IPS-15b (cell line): ENCODE results near the gene RABL3.
"Not testable (repeated sequence)": the region's sequence is repeated elsewhere in the genome, so short reads cannot be mapped to it uniquely, and the experiment has no call there.

Experiments used
- H3K27me3 ChIP-seq: one replicate; pipeline ENCODE4 v1.6.1; 2013; ENCODE audit warnings: low read length; ENCODE audit not compliant: control insufficient read depth, insufficient read depth
- H3K36me3 ChIP-seq: one replicate; pipeline ENCODE4 v1.6.1; 2013; ENCODE audit warnings: low read length; ENCODE audit not compliant: control insufficient read depth, insufficient read depth
- H3K4me1 ChIP-seq: one replicate; pipeline ENCODE4 v1.6.1; 2013; ENCODE audit warnings: mild to moderate bottlenecking, low read length; ENCODE audit not compliant: control insufficient read depth, insufficient read depth
- H3K4me3 ChIP-seq: one replicate; pipeline ENCODE4 v1.5.1; 2013; ENCODE audit warnings: low read depth, low read length
- H3K9ac ChIP-seq: one replicate; pipeline ENCODE4 v1.6.1; 2013; ENCODE audit warnings: low read depth, mild to moderate bottlenecking, low read length
- H3K9me3 ChIP-seq: one replicate; pipeline ENCODE4 v1.6.1; 2013; ENCODE audit warnings: mild to moderate bottlenecking, low read length; ENCODE audit not compliant: control insufficient read depth, insufficient read depth

Gene RABL3

GRCh38 chr3:120742198-120742848, at the start of gene RABL3, which contains the start of gene GTF2E1:
RABL3 (minus strand) TSS chr3:120742516; CDS start chr3:120742507, 9 bp downstream.
GTF2E1 (plus strand) TSS chr3:120742744; CDS start chr3:120750553, 7,809 bp downstream.
- peaks cover 7% of the 10 kb centered on the region for H3K9me3 ChIP-seq
- peak within 1 kb of the TSS; percentile 97 for H3K4me3 ChIP-seq
- H3K9ac ChIP-seq, result peak within 1 kb of the TSS; percentile 99
- H3K36me3 ChIP-seq, result peaks cover 6% of the 10 kb centered on the region
- no peaks in the 10 kb centered on the region for H3K27me3 ChIP-seq
- peaks cover 9% of the 10 kb centered on the region for H3K4me1 ChIP-seq

- Histone ChIP-seq H3K4me3 (no peak overlapping the region), H3K9me3 (no peaks in the 10 kb centered on the region), H3K27me3 (no peaks in the 10 kb centered on the region), H3K9ac (no peak overlapping the region), H3K4me1 (peaks cover 32% of the 10 kb centered on the region), H3K36me3 (no peaks in the 10 kb centered on the region)
Observed at GRCh38 chr3:120791913-120792312, 49.6 kb upstream of the RABL3 start.

GRCh38 chr3:120791010-120791409, 48.7 kb upstream of the RABL3 start:
- peaks cover 30% of the 10 kb centered on the region for H3K4me1 ChIP-seq
- H3K9me3 ChIP-seq, result no peaks in the 10 kb centered on the region
- H3K9ac ChIP-seq, result no peak overlapping the region
- no peak overlapping the region for H3K4me3 ChIP-seq
- H3K27me3 ChIP-seq, result no peaks in the 10 kb centered on the region
- no peaks in the 10 kb centered on the region for H3K36me3 ChIP-seq

- H3K9me3 ChIP-seq, H3K9ac ChIP-seq, H3K4me1 ChIP-seq, H3K36me3 ChIP-seq, H3K27me3 ChIP-seq, H3K4me3 ChIP-seq: not testable (repeated sequence)
Observed at GRCh38 chr3:120785832-120786231, 43.5 kb upstream of the RABL3 start.

- Histone ChIP-seq H3K9me3 (no peaks in the 10 kb centered on the region), H3K9ac (no peak overlapping the region), H3K4me3 (no peak overlapping the region), H3K27me3 (no peaks in the 10 kb centered on the region), H3K4me1 (no peaks in the 10 kb centered on the region), H3K36me3 (peaks cover 8% of the 10 kb centered on the region)
Observed at GRCh38 chr3:120780977-120781376, 38.7 kb upstream of the RABL3 start.

- H3K4me1 ChIP-seq, result no peaks in the 10 kb centered on the region
- H3K4me3 ChIP-seq, result no peak overlapping the region
- H3K9me3 ChIP-seq, result no peaks in the 10 kb centered on the region
- H3K27me3 ChIP-seq, result no peaks in the 10 kb centered on the region
- peaks cover 8% of the 10 kb centered on the region for H3K36me3 ChIP-seq
- no peak overlapping the region for H3K9ac ChIP-seq
Observed at GRCh38 chr3:120778776-120779175, 36.5 kb upstream of the RABL3 start.

- no peaks in the 10 kb centered on the region for H3K36me3 ChIP-seq
- peaks cover 12% of the 10 kb centered on the region for H3K4me1 ChIP-seq
- no peak overlapping the region for H3K4me3 ChIP-seq
- H3K27me3 ChIP-seq, result no peaks in the 10 kb centered on the region
- no peaks in the 10 kb centered on the region for H3K9me3 ChIP-seq
- H3K9ac ChIP-seq, result no peak overlapping the region
Observed at GRCh38 chr3:120775411-120775810, 33.1 kb upstream of the RABL3 start.

GRCh38 chr3:120773932-120774331, 31.6 kb upstream of the RABL3 start:
- H3K9ac ChIP-seq, result no peak overlapping the region
- peaks cover 12% of the 10 kb centered on the region for H3K4me1 ChIP-seq
- no peaks in the 10 kb centered on the region for H3K36me3 ChIP-seq
- no peaks in the 10 kb centered on the region for H3K9me3 ChIP-seq
- no peaks in the 10 kb centered on the region for H3K27me3 ChIP-seq
- H3K4me3 ChIP-seq, result no peak overlapping the region

- H3K4me3 ChIP-seq, result no peak overlapping the region
- H3K36me3 ChIP-seq, result no peaks in the 10 kb centered on the region
- no peaks in the 10 kb centered on the region for H3K27me3 ChIP-seq
- peaks cover 14% of the 10 kb centered on the region for H3K4me1 ChIP-seq
- H3K9me3 ChIP-seq, result no peaks in the 10 kb centered on the region
- H3K9ac ChIP-seq, result no peak overlapping the region
Observed at GRCh38 chr3:120772081-120772480, 29.8 kb upstream of the RABL3 start.

GRCh38 chr3:120770891-120771290, 28.6 kb upstream of the RABL3 start:
- no peaks in the 10 kb centered on the region for H3K27me3 ChIP-seq
- H3K9ac ChIP-seq, result no peak overlapping the region
- no peak overlapping the region for H3K4me3 ChIP-seq
- H3K36me3 ChIP-seq, result no peaks in the 10 kb centered on the region
- H3K4me1 ChIP-seq, result peaks cover 19% of the 10 kb centered on the region
- no peaks in the 10 kb centered on the region for H3K9me3 ChIP-seq

GRCh38 chr3:120769436-120769835, 27.1 kb upstream of the RABL3 start:
- no peaks in the 10 kb centered on the region for H3K36me3 ChIP-seq
- no peaks in the 10 kb centered on the region for H3K27me3 ChIP-seq
- no peak overlapping the region for H3K4me3 ChIP-seq
- H3K9me3 ChIP-seq, result no peaks in the 10 kb centered on the region
- no peak overlapping the region for H3K9ac ChIP-seq
- H3K4me1 ChIP-seq, result peaks cover 25% of the 10 kb centered on the region

GRCh38 chr3:120767106-120767505, 24.8 kb upstream of the RABL3 start:
- Histone ChIP-seq H3K27me3 (no peaks in the 10 kb centered on the region), H3K36me3 (no peaks in the 10 kb centered on the region), H3K9me3 (no peaks in the 10 kb centered on the region), H3K4me1 (peaks cover 32% of the 10 kb centered on the region), H3K4me3 (no peak overlapping the region), H3K9ac (peak overlapping the region; percentile 9)
